GM18526 (cell line): ENCODE results near the gene IL10RA.

Experiments used
- POLR2A ChIP-seq: IDR thresholded peaks from 3 replicates; pipeline ENCODE4 v1.6.1; 2011; ENCODE audit not compliant: insufficient read length; ENCODE audit errors: extremely low read depth

The IL10RA gene

DNA sequence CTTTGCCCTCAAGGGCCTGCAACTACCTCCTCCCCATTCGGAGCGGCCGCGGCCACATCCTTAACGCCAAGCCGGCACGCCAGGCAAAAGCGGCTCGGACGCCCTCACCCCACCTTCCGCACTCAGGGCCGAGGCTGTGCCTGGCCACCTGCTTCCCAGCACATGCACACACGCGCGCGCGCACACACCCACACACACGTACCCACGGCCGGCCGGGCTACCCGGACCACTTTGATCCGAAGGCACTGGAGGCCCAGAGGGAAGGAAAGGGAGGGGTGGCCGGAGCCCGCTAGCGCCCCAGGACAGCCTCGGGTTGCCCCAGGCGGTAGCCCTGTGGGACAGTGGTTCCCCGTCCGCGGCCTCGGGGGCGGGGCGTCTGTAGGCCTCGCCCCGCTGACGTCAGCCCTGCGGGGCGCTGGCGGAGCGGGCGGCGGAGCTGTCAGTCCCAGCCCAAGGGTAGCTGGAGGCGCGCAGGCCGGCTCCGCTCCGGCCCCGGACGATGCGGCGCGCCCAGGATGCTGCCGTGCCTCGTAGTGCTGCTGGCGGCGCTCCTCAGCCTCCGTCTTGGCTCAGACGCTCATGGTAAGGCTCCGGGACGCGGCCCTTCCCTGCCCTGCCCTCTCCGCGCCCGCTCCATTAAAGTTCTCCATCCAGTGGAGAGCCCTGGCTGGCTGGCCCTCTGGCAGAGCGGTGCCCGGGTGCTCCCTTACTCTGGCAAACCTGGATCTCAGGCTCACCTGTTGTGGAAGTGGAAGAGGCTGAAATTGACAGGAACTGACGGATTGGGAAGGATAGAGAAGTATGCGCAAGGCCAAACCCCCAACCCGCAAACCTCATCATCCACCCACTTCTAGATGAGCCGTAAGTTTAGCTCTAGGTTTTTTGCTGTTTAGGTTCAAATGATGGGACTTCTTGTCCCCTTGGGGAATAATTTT, at the start of gene IL10RA:
IL10RA (plus strand) TSS at position 442 of the 935 bp plus-strand sequence; CDS start at position 516, 74 bp downstream.
- peak; percentile 96 for TF ChIP-seq POLR2A

- no peak for TF ChIP-seq POLR2A
Observed at GRCh38 chr11:117936973-117937372, 49.2 kb upstream of the IL10RA start.

DNA sequence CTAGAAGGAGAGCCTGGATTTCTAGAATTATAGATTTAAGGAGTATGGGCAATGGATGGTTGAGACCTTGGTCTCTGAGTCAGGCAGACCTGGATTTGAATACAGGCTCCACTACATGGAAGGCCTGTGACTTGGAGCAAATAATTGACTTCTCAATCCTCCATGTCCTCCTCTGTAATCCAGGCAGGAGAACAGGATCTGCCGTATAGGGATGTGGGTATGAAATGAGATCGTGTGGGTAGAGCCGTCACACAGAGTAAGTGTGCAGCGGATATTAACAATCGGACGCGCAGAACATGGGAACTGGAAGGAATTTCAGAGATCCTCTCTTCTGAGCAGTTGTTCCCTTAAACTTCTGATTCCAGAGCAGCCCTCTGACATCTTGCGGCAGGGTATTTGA, 45.5 kb upstream of the IL10RA start:
- TF ChIP-seq POLR2A, result no peak

DNA sequence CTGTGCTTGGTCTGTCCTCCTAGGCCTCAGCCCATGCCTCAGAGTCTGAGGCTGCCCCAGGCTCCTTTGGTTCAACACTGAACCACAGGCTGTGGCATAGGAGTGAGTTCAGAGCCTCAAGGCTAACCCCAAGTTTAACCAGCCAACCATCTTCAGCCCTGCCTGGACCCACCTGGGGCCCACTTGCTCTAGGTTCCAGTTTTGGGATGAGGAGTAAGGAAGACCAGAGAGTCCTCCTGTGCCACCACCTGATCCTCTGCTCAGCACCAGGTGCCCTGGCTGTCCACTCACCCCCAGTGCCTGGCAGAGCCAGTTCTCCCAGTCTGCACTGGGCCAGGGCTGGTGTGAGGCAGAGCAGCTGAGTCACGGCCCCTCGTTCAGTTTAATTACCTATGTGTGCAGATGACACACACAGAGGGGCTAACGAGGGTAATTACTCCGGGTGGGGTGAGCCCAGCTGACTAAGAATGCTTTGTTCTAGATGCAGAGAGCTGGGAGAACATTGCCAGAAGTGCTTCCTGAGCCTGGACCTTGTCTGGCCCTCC, 45.0 kb upstream of the IL10RA start:
- no peak for TF ChIP-seq POLR2A

GRCh38 chr11:117941976-117942654, 44.1 kb upstream of the IL10RA start:
- TF ChIP-seq POLR2A, result no peak

DNA sequence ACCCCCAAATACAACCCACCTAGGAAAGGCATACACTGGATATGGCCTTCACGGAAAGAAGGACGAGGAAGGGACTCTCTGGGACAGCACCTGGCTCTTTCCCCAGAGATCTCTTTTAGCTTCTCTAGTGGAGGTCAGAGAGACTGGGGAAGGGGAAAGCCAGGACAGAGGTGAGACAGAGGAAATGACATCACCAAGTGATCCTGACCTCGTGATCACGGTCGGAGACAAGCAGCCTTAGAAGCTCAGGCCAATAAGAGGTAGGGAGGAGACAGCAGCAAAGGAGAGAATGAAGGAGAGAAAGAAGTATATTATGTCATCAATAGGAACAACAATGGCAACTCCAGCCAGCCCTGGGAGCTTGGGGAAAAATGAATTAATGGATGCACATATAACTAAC, 41.6 kb upstream of the IL10RA start:
- TF ChIP-seq POLR2A, result no peak

DNA sequence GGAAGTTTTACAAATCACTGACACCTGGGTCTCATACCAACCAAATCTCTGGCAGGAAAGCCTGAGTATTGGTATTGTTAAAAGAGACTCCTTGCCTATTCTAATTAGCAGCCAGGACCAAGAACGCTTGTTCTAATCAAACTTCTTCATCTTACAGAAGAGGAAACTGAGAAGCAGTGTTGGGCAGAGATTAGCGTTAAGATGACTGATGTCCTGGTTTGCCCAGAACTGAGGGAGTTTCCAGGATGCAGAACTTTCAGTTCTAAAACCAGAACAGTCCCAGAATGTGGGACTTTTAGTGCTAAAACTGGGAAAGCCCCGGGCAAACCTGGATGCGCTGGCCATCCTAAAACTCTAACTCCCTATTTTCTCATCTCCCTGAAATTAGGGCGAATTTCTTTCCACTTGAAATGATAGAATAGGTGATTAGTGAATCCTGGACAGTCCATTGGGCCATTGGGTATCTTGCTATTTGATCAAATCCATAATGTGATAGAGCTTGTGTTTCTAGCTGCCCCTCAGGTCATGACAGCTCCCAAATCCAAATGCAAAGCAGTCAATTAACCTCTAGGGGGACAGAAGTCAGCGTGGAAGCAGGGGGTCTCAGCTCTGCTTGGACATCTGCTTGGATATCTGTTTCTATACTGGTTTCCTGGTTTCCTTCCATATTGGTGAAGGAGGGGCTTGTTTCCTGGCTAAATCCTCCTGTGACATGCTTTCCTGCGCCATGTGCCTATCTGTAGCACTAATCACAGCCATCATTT, 41.0 kb upstream of the IL10RA start:
- TF ChIP-seq POLR2A, result no peak

GRCh38 chr11:117946156-117946841, 39.9 kb upstream of the IL10RA start:
- no peak for TF ChIP-seq POLR2A

GRCh38 chr11:117946842-117947526, 39.2 kb upstream of the IL10RA start:
- TF ChIP-seq POLR2A, result no peak

- TF ChIP-seq POLR2A, result no peak
Observed at GRCh38 chr11:117949062-117949461, 37.1 kb upstream of the IL10RA start.

- no peak for TF ChIP-seq POLR2A
Observed at GRCh38 chr11:117950301-117950700, 35.9 kb upstream of the IL10RA start.

- no peak for TF ChIP-seq POLR2A
Observed at GRCh38 chr11:117950993-117951961, 34.9 kb upstream of the IL10RA start.
